ENCODE measurements around the gene AK3. TPM values are rescaled to one million over a fixed set of nuclear protein-coding genes. Genes with fewer than 3 reads are reported as not detected.

The AK3 gene
- total RNA-seq, 2 experiments from 2014 or later = 43.3 to 108 TPM

DNA sequence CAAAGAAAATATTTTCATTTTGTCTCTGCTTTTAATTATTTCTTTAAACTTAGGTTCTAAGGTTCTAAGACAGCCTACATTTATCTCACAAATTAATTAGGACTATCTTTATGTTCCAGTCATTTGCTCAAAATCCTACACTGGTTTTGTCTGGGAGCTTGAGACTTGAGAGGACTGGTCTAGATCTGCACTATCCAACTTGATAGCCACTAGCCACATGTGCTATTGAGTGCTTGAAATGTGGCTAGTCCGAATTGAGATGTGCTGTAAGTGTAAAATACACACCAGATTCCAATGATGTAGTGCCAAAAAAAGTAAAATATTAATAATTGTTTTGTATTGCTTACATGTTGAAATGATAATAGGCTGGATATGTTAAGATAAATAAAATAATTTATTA is 54.4 kb downstream of the AK3 start:
- H2AFZ ChIP-seq (ENCODE audit: low read length) = no peak overlapping the region
- H3K4me1 ChIP-seq (ENCODE audit: insufficient read depth, low read length, poor library complexity, severe bottlenecking) = peaks cover under 1% of the 10 kb centered on the region
- no peaks in the 10 kb centered on the region for H3K9me2 ChIP-seq (ENCODE audit: insufficient read depth, low read length)
- H3K9me3 ChIP-seq (ENCODE audit: low read length) = no peaks in the 10 kb centered on the region
- CTCF ChIA-PET (ENCODE audit: unreplicated experiment) = no interaction called here
- H3K4me2 ChIP-seq (ENCODE audit: low read length) = no peak overlapping the region
- TF ChIP-seq CTCF (conservative IDR thresholded peaks at IDR 0.05; ENCODE audit: low read length) (no peak), EZH2phosphoT487 (IDR thresholded peaks at IDR 0.05; ENCODE audit: borderline replicate concordance, low read depth, low read length) (no peak)
- H3K27ac ChIP-seq (ENCODE audit: low read depth, low read length, poor library complexity, severe bottlenecking) = no peak overlapping the region
- no TSS peak for BruUV-seq (replicated peaks)
- H3K4me3 ChIP-seq (ENCODE audit: low read depth, low read length, poor library complexity, severe bottlenecking) = no peak overlapping the region
- H3K36me3 ChIP-seq (ENCODE audit: insufficient read depth, low read length) = peaks cover 60% of the 10 kb centered on the region
- peaks cover 23% of the 10 kb centered on the region for H3K79me2 ChIP-seq (ENCODE audit: insufficient read depth, low read depth, low read length)
- 0 out of 2 replicates have a peak, but pooled peaks cover 3% of the 10 kb centered on the region for H4K20me1 ChIP-seq (ENCODE audit: insufficient read depth, low read length)
- POLR2A ChIA-PET = interaction anchor here (1.4 to 2.3 kb wide), 2 partner anchors 8 to 22 kb away, joined by 3 to 5 read pairs; no protein-coding TSS in a partner anchor
- DNase-seq (ENCODE audit: low spot score) = no peak
- intact Hi-C loops (cut with micrococcal nuclease; ENCODE audit: unreplicated experiment) = no loop called here

GRCh38 chr9:4686112-4686511 is 54.9 kb downstream of the AK3 start:
- Histone ChIP-seq H3K4me2 (ENCODE audit: low read length) (no peak overlapping the region), H3K27ac (ENCODE audit: low read depth, low read length, poor library complexity, severe bottlenecking) (no peak overlapping the region), H3K4me3 (ENCODE audit: low read depth, low read length, poor library complexity, severe bottlenecking) (no peak overlapping the region), H3K4me1 (ENCODE audit: insufficient read depth, low read length, poor library complexity, severe bottlenecking) (peaks cover 5% of the 10 kb centered on the region), H2AFZ (ENCODE audit: low read length) (no peak overlapping the region), H3K9me3 (ENCODE audit: low read length) (no peaks in the 10 kb centered on the region), H3K9me2 (ENCODE audit: insufficient read depth, low read length) (no peaks in the 10 kb centered on the region), H3K36me3 (ENCODE audit: insufficient read depth, low read length) (peaks cover 56% of the 10 kb centered on the region), H3K79me2 (ENCODE audit: insufficient read depth, low read depth, low read length) (peaks cover 27% of the 10 kb centered on the region), H4K20me1 (ENCODE audit: insufficient read depth, low read length) (0 out of 2 replicates have a peak, but pooled peaks cover 3% of the 10 kb centered on the region)
- no peak for TF ChIP-seq CTCF (conservative IDR thresholded peaks at IDR 0.05; ENCODE audit: low read length)
- no peak for TF ChIP-seq EZH2phosphoT487 (IDR thresholded peaks at IDR 0.05; ENCODE audit: borderline replicate concordance, low read depth, low read length)
- no TSS peak for BruUV-seq (replicated peaks)
- CTCF ChIA-PET (ENCODE audit: unreplicated experiment) = no interaction called here
- no peak for DNase-seq (ENCODE audit: low spot score)
- intact Hi-C loops (cut with micrococcal nuclease; ENCODE audit: unreplicated experiment) = no loop called here
- POLR2A ChIA-PET = interaction anchor here (2.3 kb wide), 1 partner anchor 9 kb away, joined by 5 read pairs; no protein-coding TSS in a partner anchor

- BruUV-seq (replicated peaks) = no TSS peak
- CTCF ChIA-PET (ENCODE audit: unreplicated experiment) = no interaction called here
These were observed 56.2 kb downstream of the AK3 start for GRCh38 chr9:4684820-4685219.

More at GRCh38 chr9:4684820-4685219, 56.2 kb downstream of the AK3 start:
- H3K9me3 ChIP-seq (ENCODE audit: low read length) = no peaks in the 10 kb centered on the region
- H3K4me2 ChIP-seq (ENCODE audit: low read length) = no peak overlapping the region
- no peaks in the 10 kb centered on the region for H3K9me2 ChIP-seq (ENCODE audit: insufficient read depth, low read length)
- TF ChIP-seq CTCF (conservative IDR thresholded peaks at IDR 0.05; ENCODE audit: low read length) (no peak), EZH2phosphoT487 (IDR thresholded peaks at IDR 0.05; ENCODE audit: borderline replicate concordance, low read depth, low read length) (no peak)
- POLR2A ChIA-PET = interaction anchor here (0.6 to 2.3 kb wide), 7 partner anchors 9 to 148 kb away, joined by 3 to 5 read pairs (median 3); partner anchors contain the start of gene SPATA6L
- H3K4me3 ChIP-seq (ENCODE audit: low read depth, low read length, poor library complexity, severe bottlenecking) = no peak overlapping the region
- intact Hi-C loops (cut with micrococcal nuclease; ENCODE audit: unreplicated experiment) = no loop called here
- peaks cover 43% of the 10 kb centered on the region for H3K36me3 ChIP-seq (ENCODE audit: insufficient read depth, low read length)
- H3K27ac ChIP-seq (ENCODE audit: low read depth, low read length, poor library complexity, severe bottlenecking) = no peak overlapping the region
- no peak overlapping the region for H2AFZ ChIP-seq (ENCODE audit: low read length)
- H4K20me1 ChIP-seq (ENCODE audit: insufficient read depth, low read length) = 0 out of 2 replicates have a peak, but pooled peaks cover 3% of the 10 kb centered on the region
- peaks cover 40% of the 10 kb centered on the region for H3K79me2 ChIP-seq (ENCODE audit: insufficient read depth, low read depth, low read length)
- H3K4me1 ChIP-seq (ENCODE audit: insufficient read depth, low read length, poor library complexity, severe bottlenecking) = peaks cover 12% of the 10 kb centered on the region
- no peak for DNase-seq (ENCODE audit: low spot score)
